ENCODE results near the gene NAV3.

DNA sequence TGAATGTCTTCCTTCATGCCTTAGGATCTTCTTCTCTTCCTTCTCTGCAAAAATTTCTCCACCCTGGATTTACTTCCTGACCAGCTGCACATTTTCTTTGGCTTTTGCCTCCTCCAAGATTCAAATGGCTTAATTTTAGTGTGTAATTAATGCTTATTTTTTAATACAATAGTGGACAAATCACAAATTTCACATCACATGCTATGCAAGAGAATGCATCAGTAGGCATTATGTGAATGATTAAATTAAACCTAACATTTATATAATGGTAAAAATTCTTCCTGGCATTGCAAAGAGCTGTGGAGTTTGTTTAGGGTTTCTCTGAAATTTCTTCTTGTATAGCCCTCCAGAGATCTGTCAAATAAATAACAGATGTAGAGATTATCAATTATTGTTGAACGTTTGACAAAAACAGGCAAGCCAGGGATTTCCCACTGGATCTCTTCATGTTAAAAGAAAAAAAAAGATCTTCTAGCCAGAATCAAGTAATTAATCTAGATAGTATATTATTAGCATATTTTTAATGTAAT is 84.4 kb downstream of the NAV3 start:
- TF ChIP-seq, protein P1, sequence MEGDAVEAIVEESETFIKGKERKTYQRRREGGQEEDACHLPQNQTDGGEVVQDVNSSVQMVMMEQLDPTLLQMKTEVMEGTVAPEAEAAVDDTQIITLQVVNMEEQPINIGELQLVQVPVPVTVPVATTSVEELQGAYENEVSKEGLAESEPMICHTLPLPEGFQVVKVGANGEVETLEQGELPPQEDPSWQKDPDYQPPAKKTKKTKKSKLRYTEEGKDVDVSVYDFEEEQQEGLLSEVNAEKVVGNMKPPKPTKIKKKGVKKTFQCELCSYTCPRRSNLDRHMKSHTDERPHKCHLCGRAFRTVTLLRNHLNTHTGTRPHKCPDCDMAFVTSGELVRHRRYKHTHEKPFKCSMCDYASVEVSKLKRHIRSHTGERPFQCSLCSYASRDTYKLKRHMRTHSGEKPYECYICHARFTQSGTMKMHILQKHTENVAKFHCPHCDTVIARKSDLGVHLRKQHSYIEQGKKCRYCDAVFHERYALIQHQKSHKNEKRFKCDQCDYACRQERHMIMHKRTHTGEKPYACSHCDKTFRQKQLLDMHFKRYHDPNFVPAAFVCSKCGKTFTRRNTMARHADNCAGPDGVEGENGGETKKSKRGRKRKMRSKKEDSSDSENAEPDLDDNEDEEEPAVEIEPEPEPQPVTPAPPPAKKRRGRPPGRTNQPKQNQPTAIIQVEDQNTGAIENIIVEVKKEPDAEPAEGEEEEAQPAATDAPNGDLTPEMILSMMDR (IDR thresholded peaks at IDR 0.05): no peak
- TF ChIP-seq POLR2A (IDR thresholded peaks at IDR 0.05): no peak
- no peak for TF ChIP-seq EP300 (IDR thresholded peaks at IDR 0.05)

All from gastroesophageal sphincter (tissue), 3 donors.